ENCODE results near the gene ACAP1.
A peak's percentile ranks its signal among the peaks of the same experiment; 100 is the strongest.

The ACAP1 gene

GRCh38 chr17:7327501-7327900, 8.8 kb upstream of the ACAP1 start:
- TF ChIP-seq EZH2phosphoT487 (IDR thresholded peaks at IDR 0.05; ENCODE audit: borderline replicate concordance, low read length) (no peak), CTCF (IDR thresholded peaks at IDR 0.05; ENCODE audit: low read depth, low read length, poor library complexity, severe bottlenecking) (no peak)
- peak overlapping the region; percentile 98 for H3K4me2 ChIP-seq (ENCODE audit: low read length)
- H3K36me3 ChIP-seq (ENCODE audit: control insufficient read depth, low read length), result peaks cover 46% of the 10 kb centered on the region
- H3F3A ChIP-seq (ENCODE audit: control insufficient read depth, insufficient read depth), result peaks cover 8% of the 10 kb centered on the region
- peak overlapping the region; percentile 100 for H3K4me3 ChIP-seq (ENCODE audit: low read length)
- H3K79me2 ChIP-seq (ENCODE audit: control insufficient read depth, low read length), result peaks cover 41% of the 10 kb centered on the region
- H3K27me3 ChIP-seq (ENCODE audit: control insufficient read depth, low read length), result no peaks in the 10 kb centered on the region
- H3K9me3 ChIP-seq (ENCODE audit: control insufficient read depth, insufficient read depth, low read length), result no peaks in the 10 kb centered on the region
- no peak overlapping the region for H3K27ac ChIP-seq (ENCODE audit: low read depth, low read length)
- no peaks in the 10 kb centered on the region for H3K9me2 ChIP-seq (replicated peaks; ENCODE audit: control insufficient read depth, low read length)
- no peaks in the 10 kb centered on the region for H4K20me1 ChIP-seq (ENCODE audit: control insufficient read depth, insufficient read depth, low read depth, low read length)
- peaks cover 43% of the 10 kb centered on the region for H3K4me1 ChIP-seq (ENCODE audit: control insufficient read depth, low read length)

GRCh38 chr17:7328009-7328408, 8.3 kb upstream of the ACAP1 start:
- peak overlapping the region; percentile 100 for H3K4me3 ChIP-seq (ENCODE audit: low read length)
- H3K9me3 ChIP-seq (ENCODE audit: control insufficient read depth, insufficient read depth, low read length), result no peaks in the 10 kb centered on the region
- H3K27ac ChIP-seq (ENCODE audit: low read depth, low read length), result peak overlapping the region; percentile 94; the same call in 1 of the 2 replicates
- H3K9me2 ChIP-seq (replicated peaks; ENCODE audit: control insufficient read depth, low read length), result no peaks in the 10 kb centered on the region
- no peak for TF ChIP-seq EZH2phosphoT487 (IDR thresholded peaks at IDR 0.05; ENCODE audit: borderline replicate concordance, low read length)
- no peaks in the 10 kb centered on the region for H3K27me3 ChIP-seq (ENCODE audit: control insufficient read depth, low read length)
- peak overlapping the region; percentile 98 for H3K4me2 ChIP-seq (ENCODE audit: low read length)
- peaks cover 8% of the 10 kb centered on the region for H3F3A ChIP-seq (ENCODE audit: control insufficient read depth, insufficient read depth)
- H3K4me1 ChIP-seq (ENCODE audit: control insufficient read depth, low read length), result peaks cover 48% of the 10 kb centered on the region
- no peaks in the 10 kb centered on the region for H4K20me1 ChIP-seq (ENCODE audit: control insufficient read depth, insufficient read depth, low read depth, low read length)
- peaks cover 41% of the 10 kb centered on the region for H3K36me3 ChIP-seq (ENCODE audit: control insufficient read depth, low read length)
- peaks cover 41% of the 10 kb centered on the region for H3K79me2 ChIP-seq (ENCODE audit: control insufficient read depth, low read length)

- Histone ChIP-seq H3K79me2 (ENCODE audit: control insufficient read depth, low read length) (peaks cover 33% of the 10 kb centered on the region), H3K4me1 (ENCODE audit: control insufficient read depth, low read length) (peaks cover 52% of the 10 kb centered on the region), H3K4me3 (ENCODE audit: low read length) (peak within 1 kb of the TSS; percentile 100), H3K4me2 (ENCODE audit: low read length) (peak within 1 kb of the TSS; percentile 98), H3K27ac (ENCODE audit: low read depth, low read length) (peak within 1 kb of the TSS; percentile 94), H4K20me1 (ENCODE audit: control insufficient read depth, insufficient read depth, low read depth, low read length) (no peaks in the 10 kb centered on the region), H3K27me3 (ENCODE audit: control insufficient read depth, low read length) (no peaks in the 10 kb centered on the region), H3K9me3 (ENCODE audit: control insufficient read depth, insufficient read depth, low read length) (no peaks in the 10 kb centered on the region), H3K36me3 (ENCODE audit: control insufficient read depth, low read length) (peaks cover 32% of the 10 kb centered on the region), H3K9me2 (replicated peaks; ENCODE audit: control insufficient read depth, low read length) (no peaks in the 10 kb centered on the region), H3F3A (ENCODE audit: control insufficient read depth, insufficient read depth) (peaks cover 11% of the 10 kb centered on the region)
- TF ChIP-seq CTCF (IDR thresholded peaks at IDR 0.05; ENCODE audit: low read depth, low read length, poor library complexity, severe bottlenecking) (no peak), EZH2phosphoT487 (IDR thresholded peaks at IDR 0.05; ENCODE audit: borderline replicate concordance, low read length) (no peak)
These were observed 7.4 kb upstream of the ACAP1 start, which contains the start of gene NEURL4 for GRCh38 chr17:7328840-7329373. NEURL4 (minus strand) TSS chr17:7329335; CDS start chr17:7329312, 23 bp downstream.

GRCh38 chr17:7329374-7329996, 6.8 kb upstream of the ACAP1 start:
- H3K79me2 ChIP-seq (ENCODE audit: control insufficient read depth, low read length), result peaks cover 28% of the 10 kb centered on the region
- no peaks in the 10 kb centered on the region for H4K20me1 ChIP-seq (ENCODE audit: control insufficient read depth, insufficient read depth, low read depth, low read length)
- no peaks in the 10 kb centered on the region for H3K27me3 ChIP-seq (ENCODE audit: control insufficient read depth, low read length)
- peaks cover 26% of the 10 kb centered on the region for H3K36me3 ChIP-seq (ENCODE audit: control insufficient read depth, low read length)
- peak overlapping the region; percentile 94 for H3K27ac ChIP-seq (ENCODE audit: low read depth, low read length)
- H3K4me1 ChIP-seq (ENCODE audit: control insufficient read depth, low read length), result peaks cover 54% of the 10 kb centered on the region
- H3K4me2 ChIP-seq (ENCODE audit: low read length), result peak overlapping the region; percentile 98
- no peaks in the 10 kb centered on the region for H3K9me3 ChIP-seq (ENCODE audit: control insufficient read depth, insufficient read depth, low read length)
- H3F3A ChIP-seq (ENCODE audit: control insufficient read depth, insufficient read depth), result peaks cover 11% of the 10 kb centered on the region
- TF ChIP-seq EZH2phosphoT487 (IDR thresholded peaks at IDR 0.05; ENCODE audit: borderline replicate concordance, low read length), result no peak
- TF ChIP-seq CTCF (IDR thresholded peaks at IDR 0.05; ENCODE audit: low read depth, low read length, poor library complexity, severe bottlenecking), result no peak
- no peaks in the 10 kb centered on the region for H3K9me2 ChIP-seq (replicated peaks; ENCODE audit: control insufficient read depth, low read length)
- peak overlapping the region; percentile 100 for H3K4me3 ChIP-seq (ENCODE audit: low read length)

All from DOHH2 (cell line).